GM12892 (cell line): ENCODE results near the gene SHISA7.

Experiments used
- POLR2A ChIP-seq: IDR thresholded peaks from 2 replicates; pipeline ENCODE4 v1.6.1; 2011; ENCODE audit warnings: low read depth, low read length, control low read depth
- TAF1 ChIP-seq: IDR thresholded peaks from 2 replicates; pipeline ENCODE4 v1.6.1; 2011; ENCODE audit warnings: low read depth, mild to moderate bottlenecking, control low read depth, low read length, borderline replicate concordance

GRCh38 chr19:55384131-55384919 is 58.8 kb downstream of the SHISA7 start, which contains the start of gene TMEM238:
- TF ChIP-seq POLR2A (no peak), TAF1 (no peak)
